ENCODE results near the gene LYPLAL1. TPM values are rescaled to one million over a fixed set of nuclear protein-coding genes. Genes with fewer than 3 reads are reported as not detected.

LYPLAL1 gene
- total and polyA plus RNA-seq, 5 donors from 2014 or later: 17.8 to 44.0 (median 35.7) TPM

DNA sequence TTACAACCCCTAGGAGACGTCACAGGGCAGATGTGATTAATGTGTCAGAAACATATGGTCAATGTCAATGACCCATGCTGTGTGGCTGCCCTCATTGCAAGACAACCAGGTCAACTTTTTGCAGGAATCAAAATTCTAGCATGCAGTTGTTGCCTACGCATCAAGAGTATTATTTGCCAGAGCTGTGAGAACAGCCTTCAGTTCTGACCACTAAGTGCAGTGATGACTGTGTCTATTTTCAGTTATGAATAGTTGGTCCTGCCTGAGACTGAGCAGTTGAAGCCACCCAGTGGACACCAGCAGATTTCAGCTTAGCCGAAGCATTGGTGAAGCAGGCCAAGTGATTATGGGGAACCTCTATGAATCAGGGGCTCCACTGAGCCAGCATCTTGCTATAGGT is 47.3 kb downstream of the LYPLAL1 start:
- H3K9me3 ChIP-seq (ENCODE audit: control insufficient read depth in 2 of 2, low read length in 2 of 2): no peaks in the 10 kb centered on the region
- H3K36me3 Mint-ChIP-seq: peaks cover 43% of the 10 kb centered on the region
- H3K9me3 Mint-ChIP-seq: peaks cover 0 to 2% (median 0%) of the 10 kb centered on the region in 7 donors
- DNase-seq: no peak
- no peak overlapping the region for H3K4me3 Mint-ChIP-seq
- H3K27ac Mint-ChIP-seq: no peak overlapping the region
- no peaks in the 10 kb centered on the region for H3K27me3 ChIP-seq (ENCODE audit: control insufficient read depth, insufficient read depth, low read length)
- no peaks in the 10 kb centered on the region for H3K4me1 ChIP-seq (ENCODE audit: control insufficient read depth, insufficient read depth, low read length, poor library complexity, severe bottlenecking)
- ATAC-seq (ENCODE audit: low read depth in 2 of 2): no peak
- H3K4me3 ChIP-seq (ENCODE audit: low read depth, low read length): no peak overlapping the region
- H3K27me3 Mint-ChIP-seq: no peaks in the 10 kb centered on the region
- no peak overlapping the region for H3K27ac ChIP-seq (ENCODE audit: insufficient read depth, low read length, poor library complexity, severe bottlenecking)
- no peaks in the 10 kb centered on the region for H3K36me3 ChIP-seq (ENCODE audit: control insufficient read depth, insufficient read depth, low read length)
- no peaks in the 10 kb centered on the region for H3K4me1 Mint-ChIP-seq

DNA sequence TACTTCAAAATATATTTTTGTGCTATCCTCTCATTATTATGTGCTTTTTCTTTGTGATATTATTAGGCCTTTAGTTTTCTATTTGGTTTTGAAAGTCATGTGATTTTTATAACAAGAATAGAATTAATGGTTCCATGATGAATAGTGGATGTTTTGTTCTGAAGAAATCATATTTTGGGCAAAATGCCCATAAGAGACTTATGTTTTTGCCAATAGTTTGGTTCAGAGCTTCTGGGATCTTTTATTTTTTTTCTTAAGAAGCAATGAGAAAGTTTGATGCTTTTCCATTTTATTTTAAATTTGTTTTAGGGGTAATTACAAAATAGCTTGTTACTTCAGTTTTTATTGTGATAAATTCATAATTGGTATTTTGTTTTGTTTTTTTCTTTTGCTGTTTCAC is 49.8 kb downstream of the LYPLAL1 start:
- H3K36me3 Mint-ChIP-seq: peaks cover 28% of the 10 kb centered on the region
- Histone ChIP-seq H3K27me3 (ENCODE audit: control insufficient read depth, insufficient read depth, low read length) (no peaks in the 10 kb centered on the region), H3K27ac (ENCODE audit: insufficient read depth, low read length, poor library complexity, severe bottlenecking) (no peak overlapping the region), H3K4me3 (ENCODE audit: low read depth, low read length) (no peak overlapping the region), H3K36me3 (ENCODE audit: control insufficient read depth, insufficient read depth, low read length) (no peaks in the 10 kb centered on the region), H3K9me3 (ENCODE audit: control insufficient read depth in 2 of 2, low read length in 2 of 2) (no peaks in the 10 kb centered on the region), H3K4me1 (ENCODE audit: control insufficient read depth, insufficient read depth, low read length, poor library complexity, severe bottlenecking) (no peaks in the 10 kb centered on the region)
- no peak overlapping the region for H3K4me3 Mint-ChIP-seq
- no peak overlapping the region for H3K27ac Mint-ChIP-seq
- H3K27me3 Mint-ChIP-seq: no peaks in the 10 kb centered on the region
- H3K4me1 Mint-ChIP-seq: no peaks in the 10 kb centered on the region
- peaks cover 0 to 3% (median 0%) of the 10 kb centered on the region in 7 donors for H3K9me3 Mint-ChIP-seq
- DNase-seq (no peak), ATAC-seq (ENCODE audit: low read depth in 2 of 2) (no peak)

DNA sequence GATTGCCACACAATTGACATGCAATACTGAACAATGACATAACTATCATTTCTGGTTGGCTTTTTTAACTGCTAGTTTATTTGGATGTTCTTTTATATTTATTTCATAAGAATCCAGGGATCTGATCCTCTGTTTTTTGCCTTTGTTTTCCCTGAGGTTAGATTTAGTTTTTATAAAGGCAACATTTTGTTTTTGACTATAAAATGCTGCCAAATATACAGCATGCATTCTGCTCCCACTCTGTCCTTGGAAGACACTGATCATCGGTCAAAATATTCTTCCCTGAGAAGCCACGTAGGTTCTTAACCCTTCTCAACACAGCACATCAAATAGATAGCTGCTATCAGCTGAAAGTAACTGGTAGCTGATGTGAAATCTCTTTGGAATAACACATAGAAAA is 52.5 kb downstream of the LYPLAL1 start:
- ATAC-seq (ENCODE audit: low read depth in 2 of 2) (no peak), DNase-seq (no peak)
- H3K36me3 Mint-ChIP-seq: peaks cover 24% of the 10 kb centered on the region
- no peak overlapping the region for H3K27ac Mint-ChIP-seq
- Histone ChIP-seq H3K27me3 (ENCODE audit: control insufficient read depth, insufficient read depth, low read length) (no peaks in the 10 kb centered on the region), H3K9me3 (ENCODE audit: control insufficient read depth in 2 of 2, low read length in 2 of 2) (no peaks in the 10 kb centered on the region), H3K4me1 (ENCODE audit: control insufficient read depth, insufficient read depth, low read length, poor library complexity, severe bottlenecking) (no peaks in the 10 kb centered on the region), H3K4me3 (ENCODE audit: low read depth, low read length) (no peak overlapping the region), H3K36me3 (ENCODE audit: control insufficient read depth, insufficient read depth, low read length) (no peaks in the 10 kb centered on the region), H3K27ac (ENCODE audit: insufficient read depth, low read length, poor library complexity, severe bottlenecking) (no peak overlapping the region)
- peaks cover 0 to 4% (median 0%) of the 10 kb centered on the region in 7 donors for H3K9me3 Mint-ChIP-seq
- H3K4me1 Mint-ChIP-seq: no peaks in the 10 kb centered on the region
- no peak overlapping the region for H3K4me3 Mint-ChIP-seq
- H3K27me3 Mint-ChIP-seq: no peaks in the 10 kb centered on the region

- ATAC-seq (ENCODE audit: low read depth in 2 of 2) (no peak), DNase-seq (no peak)
- no peaks in the 10 kb centered on the region for H3K27me3 ChIP-seq (ENCODE audit: control insufficient read depth, insufficient read depth, low read length)
- Mint-ChIP-seq H3K27ac (no peak overlapping the region), H3K9me3 (peaks cover 0 to 2% (median 0%) of the 10 kb centered on the region in 7 donors), H3K27me3 (no peaks in the 10 kb centered on the region), H3K4me3 (no peak overlapping the region), H3K4me1 (no peaks in the 10 kb centered on the region), H3K36me3 (peaks cover 23% of the 10 kb centered on the region)
- no peak overlapping the region for H3K4me3 ChIP-seq (ENCODE audit: low read depth, low read length)
- H3K27ac ChIP-seq (ENCODE audit: insufficient read depth, low read length, poor library complexity, severe bottlenecking): no peak overlapping the region
- H3K36me3 ChIP-seq (ENCODE audit: control insufficient read depth, insufficient read depth, low read length): no peaks in the 10 kb centered on the region
- H3K9me3 ChIP-seq (ENCODE audit: control insufficient read depth in 2 of 2, low read length in 2 of 2): no peaks in the 10 kb centered on the region
- no peaks in the 10 kb centered on the region for H3K4me1 ChIP-seq (ENCODE audit: control insufficient read depth, insufficient read depth, low read length, poor library complexity, severe bottlenecking)
Measured at GRCh38 chr1:219227360-219228057, 53.8 kb downstream of the LYPLAL1 start.

DNA sequence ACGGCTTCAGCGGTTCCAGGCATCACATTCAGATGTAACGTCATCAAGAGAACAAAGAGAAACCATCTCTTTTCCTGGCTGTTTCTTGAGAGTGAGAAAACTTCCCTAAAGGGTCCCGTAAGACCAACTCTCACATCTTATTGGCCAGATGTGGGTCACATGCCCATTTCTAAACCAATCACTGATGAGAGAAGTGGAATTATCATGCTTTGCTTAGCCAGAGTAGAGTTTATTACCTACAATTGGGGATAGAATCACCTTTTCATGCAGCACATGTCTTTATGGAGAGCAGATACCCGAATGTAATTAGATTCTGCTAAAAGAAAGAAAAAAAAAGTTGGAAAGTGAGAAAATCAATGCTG is 54.4 kb downstream of the LYPLAL1 start:
- H3K36me3 ChIP-seq (ENCODE audit: control insufficient read depth, insufficient read depth, low read length): no peaks in the 10 kb centered on the region
- H3K27me3 Mint-ChIP-seq: no peaks in the 10 kb centered on the region
- H3K4me3 Mint-ChIP-seq: no peak overlapping the region
- no peaks in the 10 kb centered on the region for H3K27me3 ChIP-seq (ENCODE audit: control insufficient read depth, insufficient read depth, low read length)
- ATAC-seq (ENCODE audit: low read depth in 2 of 2): no peak
- peaks cover 0 to 2% (median 0%) of the 10 kb centered on the region in 7 donors for H3K9me3 Mint-ChIP-seq
- no peaks in the 10 kb centered on the region for H3K9me3 ChIP-seq (ENCODE audit: control insufficient read depth in 2 of 2, low read length in 2 of 2)
- DNase-seq: no peak
- peaks cover 19% of the 10 kb centered on the region for H3K36me3 Mint-ChIP-seq
- H3K27ac ChIP-seq (ENCODE audit: insufficient read depth, low read length, poor library complexity, severe bottlenecking): no peak overlapping the region
- H3K4me3 ChIP-seq (ENCODE audit: low read depth, low read length): no peak overlapping the region
- no peaks in the 10 kb centered on the region for H3K4me1 ChIP-seq (ENCODE audit: control insufficient read depth, insufficient read depth, low read length, poor library complexity, severe bottlenecking)
- H3K27ac Mint-ChIP-seq: no peak overlapping the region
- no peaks in the 10 kb centered on the region for H3K4me1 Mint-ChIP-seq

GRCh38 chr1:219232890-219233289 is 59.2 kb downstream of the LYPLAL1 start:
- ATAC-seq (ENCODE audit: low read depth in 2 of 2): no peak

GRCh38 chr1:219235903-219236481 is 62.3 kb downstream of the LYPLAL1 start:
- Histone ChIP-seq H3K27me3 (ENCODE audit: control insufficient read depth, insufficient read depth, low read length) (no peaks in the 10 kb centered on the region), H3K36me3 (ENCODE audit: control insufficient read depth, insufficient read depth, low read length) (no peaks in the 10 kb centered on the region), H3K27ac (ENCODE audit: insufficient read depth, low read length, poor library complexity, severe bottlenecking) (no peak overlapping the region), H3K9me3 (ENCODE audit: control insufficient read depth in 2 of 2, low read length in 2 of 2) (no peaks in the 10 kb centered on the region), H3K4me3 (ENCODE audit: low read depth, low read length) (no peak overlapping the region), H3K4me1 (ENCODE audit: control insufficient read depth, insufficient read depth, low read length, poor library complexity, severe bottlenecking) (no peaks in the 10 kb centered on the region)
- Mint-ChIP-seq H3K9me3 (no peaks in the 10 kb centered on the region), H3K36me3 (no peaks in the 10 kb centered on the region), H3K27ac (no peak overlapping the region), H3K4me1 (no peaks in the 10 kb centered on the region), H3K4me3 (no peak overlapping the region), H3K27me3 (no peaks in the 10 kb centered on the region)
- ATAC-seq (ENCODE audit: low read depth in 2 of 2): no peak
- no peak for DNase-seq

More at GRCh38 chr1:219232890-219233289, 59.2 kb downstream of the LYPLAL1 start:
- no peaks in the 10 kb centered on the region for H3K9me3 ChIP-seq (ENCODE audit: control insufficient read depth in 2 of 2, low read length in 2 of 2)
- peaks cover 0 to 2% (median 0%) of the 10 kb centered on the region in 7 donors for H3K9me3 Mint-ChIP-seq
- no peak overlapping the region for H3K4me3 Mint-ChIP-seq
- H3K27ac Mint-ChIP-seq: no peak overlapping the region
- H3K4me1 ChIP-seq (ENCODE audit: control insufficient read depth, insufficient read depth, low read length, poor library complexity, severe bottlenecking): no peaks in the 10 kb centered on the region
- DNase-seq: no peak
- H3K27me3 Mint-ChIP-seq: no peaks in the 10 kb centered on the region
- no peaks in the 10 kb centered on the region for H3K27me3 ChIP-seq (ENCODE audit: control insufficient read depth, insufficient read depth, low read length)
- no peak overlapping the region for H3K4me3 ChIP-seq (ENCODE audit: low read depth, low read length)
- no peaks in the 10 kb centered on the region for H3K4me1 Mint-ChIP-seq
- no peaks in the 10 kb centered on the region for H3K36me3 ChIP-seq (ENCODE audit: control insufficient read depth, insufficient read depth, low read length)
- H3K36me3 Mint-ChIP-seq: no peaks in the 10 kb centered on the region
- no peak overlapping the region for H3K27ac ChIP-seq (ENCODE audit: insufficient read depth, low read length, poor library complexity, severe bottlenecking)
